Mesenchymal stem cell (in vitro differentiated cells and primary cell): ENCODE results near the gene CEACAM8.
"Not testable (repeated sequence)": the region's sequence is repeated elsewhere in the genome, so short reads cannot be mapped to it uniquely, and the experiment has no call there.

Source experiments
- DNase-seq: peaks from one replicate; pipeline ENCODE4 v3.0.0-alpha.2; 2013
- H2AFZ ChIP-seq: one replicate; pipeline ENCODE4 v1.6.1; 2013; ENCODE audit warnings: low read depth, mild to moderate bottlenecking, control low read depth, inconsistent platforms, low read length, moderate library complexity
- H2AK5ac ChIP-seq: 2 replicates; pipeline ENCODE4 v1.6.1; 2013; ENCODE audit warnings: low read length, moderate library complexity, mild to moderate bottlenecking, inconsistent platforms; ENCODE audit not compliant: severe bottlenecking
- H2BK120ac ChIP-seq: one replicate; pipeline ENCODE4 v1.6.1; 2013; ENCODE audit warnings: low read depth, mild to moderate bottlenecking, inconsistent platforms, low read length, moderate library complexity
- H2BK12ac ChIP-seq, 2 experiments: one replicate each; pipeline ENCODE4 v1.6.1; 2013; ENCODE audit warnings: inconsistent platforms in 2 of 2, low read length in 2 of 2, mild to moderate bottlenecking in 2 of 2, moderate library complexity in 2 of 2, control low read depth in 1 of 2
- H2BK15ac ChIP-seq: one replicate; pipeline ENCODE4 v1.6.1; 2013; ENCODE audit warnings: mild to moderate bottlenecking, low read depth, inconsistent platforms; ENCODE audit not compliant: poor library complexity, severe bottlenecking
- H2BK5ac ChIP-seq: 2 replicates; pipeline ENCODE4 v1.6.1; 2013; ENCODE audit warnings: low read depth, mild to moderate bottlenecking, low read length, control low read depth, inconsistent platforms; ENCODE audit not compliant: poor library complexity, severe bottlenecking
- H3K14ac ChIP-seq, 2 experiments: one replicate each; pipeline ENCODE4 v1.6.1; 2013; ENCODE audit warnings: inconsistent platforms in 2 of 2, low read length in 2 of 2, control low read depth in 1 of 2, mild to moderate bottlenecking in 1 of 2, moderate library complexity in 1 of 2
- H3K18ac ChIP-seq, 2 experiments: one replicate each; pipeline ENCODE4 v1.6.1; 2013; ENCODE audit warnings: inconsistent platforms in 2 of 2, low read length in 2 of 2, control low read depth in 1 of 2, low read depth in 1 of 2, mild to moderate bottlenecking in 1 of 2
- H3K23ac ChIP-seq, 2 experiments: one replicate each; pipeline ENCODE4 v1.6.1; 2013; ENCODE audit warnings: inconsistent platforms in 2 of 2, low read length in 2 of 2, mild to moderate bottlenecking in 2 of 2, moderate library complexity in 2 of 2, control low read depth in 1 of 2
- H3K27ac ChIP-seq: 2 replicates; pipeline ENCODE4 v1.5.1; 2013; ENCODE audit warnings: mild to moderate bottlenecking, moderate library complexity, low read length, control low read depth, inconsistent platforms; ENCODE audit not compliant: poor library complexity, severe bottlenecking
- H3K27me3 ChIP-seq, 2 experiments: 2 replicates each; pipeline versions ENCODE4 v1.6.1 to v1.7.0; 2013; ENCODE audit warnings: low read length in 2 of 2, mild to moderate bottlenecking in 2 of 2, moderate library complexity in 2 of 2, control low read depth in 1 of 2, inconsistent platforms in 1 of 2; ENCODE audit not compliant: control insufficient read depth in 1 of 2, insufficient read depth in 1 of 2
- H3K36me3 ChIP-seq, 2 experiments: 2 replicates each; pipeline versions ENCODE4 v1.6.1 to v1.7.0; 2013; ENCODE audit warnings: low read length in 2 of 2, control low read depth in 1 of 2, inconsistent platforms in 1 of 2, low read depth in 1 of 2, mild to moderate bottlenecking in 1 of 2; ENCODE audit not compliant: insufficient read depth in 2 of 2, control insufficient read depth in 1 of 2
- H3K4ac ChIP-seq, 2 experiments: one replicate each; pipeline ENCODE4 v1.6.1; 2013; ENCODE audit warnings: inconsistent platforms in 2 of 2, low read length in 2 of 2, mild to moderate bottlenecking in 2 of 2, moderate library complexity in 2 of 2, control low read depth in 1 of 2, low read depth in 1 of 2
- H3K4me1 ChIP-seq: 2 replicates; pipeline ENCODE4 v1.6.1; 2013; ENCODE audit warnings: low read depth, low read length, control low read depth; ENCODE audit not compliant: control insufficient read depth, insufficient read depth
- H3K4me2 ChIP-seq: 2 replicates; pipeline ENCODE4 v1.6.1; 2013; ENCODE audit warnings: low read length, mild to moderate bottlenecking, inconsistent platforms; ENCODE audit not compliant: poor library complexity, severe bottlenecking
- H3K4me3 ChIP-seq, 2 experiments: 2 replicates each; pipeline versions ENCODE4 v1.5.1 to v1.7.0; 2013; ENCODE audit warnings: low read length in 2 of 2, mild to moderate bottlenecking in 2 of 2, control low read depth in 1 of 2, low read depth in 1 of 2; ENCODE audit not compliant: insufficient read depth in 1 of 2
- H3K79me1 ChIP-seq: replicated peaks from 2 replicates; pipeline ENCODE4 v1.6.1; 2013; ENCODE audit warnings: mild to moderate bottlenecking, control low read depth, low read length, inconsistent platforms; ENCODE audit not compliant: poor library complexity, severe bottlenecking
- H3K9ac ChIP-seq: 2 replicates; pipeline ENCODE4 v1.7.0; 2013; ENCODE audit warnings: mild to moderate bottlenecking, low read length, moderate library complexity
- H3K9me3 ChIP-seq: 2 replicates; pipeline ENCODE4 v1.7.0; 2013; ENCODE audit warnings: mild to moderate bottlenecking, low read length; ENCODE audit not compliant: control insufficient read depth
- H4K8ac ChIP-seq: one replicate; pipeline ENCODE4 v1.6.1; 2013; ENCODE audit warnings: inconsistent platforms, mild to moderate bottlenecking, low read length, moderate library complexity
- H4K91ac ChIP-seq: one replicate; pipeline ENCODE4 v1.6.1; 2013; ENCODE audit warnings: mild to moderate bottlenecking, low read length, inconsistent platforms
- WGBS: methylation state at CpG from one replicate; pipeline ENCODE4 v1.1.7; 2013; ENCODE audit warnings: mixed read lengths; 5-methylcytosine and 5-hydroxymethylcytosine counted together

The CEACAM8 gene

DNA sequence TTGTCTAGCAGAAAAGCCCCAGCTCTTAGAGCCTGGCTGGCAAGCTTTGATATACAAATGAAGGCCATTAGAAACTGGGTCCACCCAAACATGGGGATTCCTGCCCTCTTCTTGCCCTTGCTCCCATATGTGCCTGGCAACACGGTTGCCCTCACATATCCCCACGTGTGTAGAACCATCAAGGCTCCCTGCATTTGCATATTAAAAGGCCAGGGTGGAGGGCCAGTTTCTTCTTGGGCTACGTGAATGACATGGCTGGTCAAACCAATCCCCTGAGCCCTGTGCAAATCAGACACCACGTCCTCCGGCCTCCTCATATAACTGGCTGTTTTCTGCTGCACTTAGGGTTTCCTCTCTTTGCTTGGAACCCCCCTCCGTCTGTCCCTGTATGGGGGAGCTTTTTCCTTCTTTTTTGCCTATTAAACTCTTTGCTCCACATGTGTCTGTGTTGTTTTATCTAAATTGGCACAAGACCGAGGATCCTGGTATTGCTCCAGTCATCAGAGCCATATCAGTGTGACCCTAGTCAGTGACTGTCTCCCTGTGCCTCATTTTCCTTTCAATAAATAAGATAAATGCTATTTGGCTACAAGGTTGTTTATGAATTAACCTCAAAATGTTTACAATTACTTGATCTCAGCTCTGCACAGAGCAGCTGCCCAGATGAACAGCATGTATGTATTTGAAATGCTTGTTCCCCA lies 36.1 kb downstream of the CEACAM8 start:
- Histone ChIP-seq H2BK12ac (no peak overlapping the region), H3K36me3 (no peaks in the 10 kb centered on the region), H3K23ac (no peak overlapping the region), H3K4ac (no peak overlapping the region), H2AK5ac (no peak overlapping the region), H4K8ac (no peak overlapping the region), H3K79me1 (no peaks in the 10 kb centered on the region), H3K27me3 (peaks cover 28 to 91% of the 10 kb centered on the region in 2 experiments), H3K4me1 (no peaks in the 10 kb centered on the region), H3K27ac (no peak overlapping the region), H2BK5ac (no peak overlapping the region), H3K18ac (no peak overlapping the region), H3K9ac (no peak overlapping the region), H3K4me2 (no peak overlapping the region), H3K14ac (no peak overlapping the region), H2BK120ac (no peak overlapping the region), H3K9me3 (peaks cover 7% of the 10 kb centered on the region), H2AFZ (no peak overlapping the region), H4K91ac (no peak overlapping the region), H2BK15ac (no peak overlapping the region), H3K4me3 (no peak overlapping the region)
- 45% methylated on average over 7 of the region's 7 CpGs for WGBS
- DNase-seq = no peak

DNA sequence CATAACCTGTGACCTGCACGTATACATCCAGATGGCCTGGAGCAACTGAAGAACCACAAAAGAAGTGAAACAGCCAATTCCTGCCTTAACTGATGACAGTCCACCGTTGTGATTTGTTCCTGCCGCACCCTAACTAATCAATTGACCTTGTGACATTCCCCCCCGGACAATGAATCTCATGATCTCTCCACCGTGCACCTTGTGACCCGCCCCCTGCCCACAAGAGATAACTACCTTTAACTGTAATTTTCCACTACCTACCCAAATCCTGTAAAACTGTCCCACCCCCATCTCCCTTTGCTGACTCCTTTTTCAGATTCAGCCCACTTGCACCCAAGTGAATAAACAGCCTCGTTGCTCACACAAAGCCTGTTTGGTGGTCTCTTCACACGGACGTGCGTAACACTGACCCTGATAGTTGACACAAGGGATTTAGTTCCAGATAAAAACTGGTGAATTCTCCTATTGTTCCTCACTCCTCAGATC lies 37.3 kb downstream of the CEACAM8 start:
- H3K27me3 ChIP-seq = peaks cover 28 to 92% of the 10 kb centered on the region in 2 experiments
- not testable (repeated sequence) for H2AFZ ChIP-seq, H3K4me1 ChIP-seq, H3K36me3 ChIP-seq, H3K9ac ChIP-seq, H3K23ac ChIP-seq, H3K4me3 ChIP-seq, H4K8ac ChIP-seq, H3K4ac ChIP-seq, H2BK12ac ChIP-seq, H3K14ac ChIP-seq, H3K9me3 ChIP-seq, H2BK15ac ChIP-seq, H3K27ac ChIP-seq, H2BK5ac ChIP-seq, H4K91ac ChIP-seq, H3K4me2 ChIP-seq, H2AK5ac ChIP-seq, H3K79me1 ChIP-seq, H3K18ac ChIP-seq, DNase-seq, H2BK120ac ChIP-seq
- WGBS = 83% methylated on average over 10 of the region's 10 CpGs

DNA sequence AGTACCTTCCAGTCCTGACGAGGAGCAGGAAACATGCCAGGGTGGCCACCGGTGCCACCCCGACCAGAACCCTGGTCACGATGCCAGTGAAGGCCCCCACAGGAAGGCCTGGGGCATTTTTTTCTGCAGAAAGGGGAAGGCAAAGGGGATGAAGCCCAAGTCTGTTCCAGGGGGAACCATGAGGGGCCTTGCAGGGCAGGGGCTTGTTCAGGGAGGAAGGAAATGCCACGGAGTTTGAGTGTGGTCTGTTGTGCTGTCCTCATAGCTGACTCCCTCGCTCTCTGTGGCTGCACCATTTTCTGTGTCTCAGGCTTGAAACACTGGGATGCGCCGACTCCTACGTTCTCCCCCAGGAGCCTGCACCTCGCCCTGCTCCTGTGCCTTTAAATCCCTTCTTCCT lies 38.9 kb downstream of the CEACAM8 start:
- Histone ChIP-seq H3K4me1 (peaks cover 2% of the 10 kb centered on the region), H3K9me3 (peaks cover 7% of the 10 kb centered on the region), H3K9ac (no peak overlapping the region), H3K18ac (no peak overlapping the region), H3K36me3 (no peaks in the 10 kb centered on the region), H3K4me3 (no peak overlapping the region), H3K14ac (no peak overlapping the region), H4K91ac (no peak overlapping the region), H3K4ac (no peak overlapping the region), H2BK120ac (no peak overlapping the region), H2BK12ac (no peak overlapping the region), H3K27ac (no peak overlapping the region), H3K79me1 (no peaks in the 10 kb centered on the region), H2AK5ac (no peak overlapping the region), H3K4me2 (no peak overlapping the region), H2BK15ac (no peak overlapping the region), H2BK5ac (no peak overlapping the region), H3K27me3 (peaks cover 26 to 91% of the 10 kb centered on the region in 2 experiments), H4K8ac (no peak overlapping the region), H2AFZ (no peak overlapping the region), H3K23ac (no peak overlapping the region)
- 81% methylated on average over 10 of the region's 10 CpGs for WGBS
- DNase-seq = no peak

DNA sequence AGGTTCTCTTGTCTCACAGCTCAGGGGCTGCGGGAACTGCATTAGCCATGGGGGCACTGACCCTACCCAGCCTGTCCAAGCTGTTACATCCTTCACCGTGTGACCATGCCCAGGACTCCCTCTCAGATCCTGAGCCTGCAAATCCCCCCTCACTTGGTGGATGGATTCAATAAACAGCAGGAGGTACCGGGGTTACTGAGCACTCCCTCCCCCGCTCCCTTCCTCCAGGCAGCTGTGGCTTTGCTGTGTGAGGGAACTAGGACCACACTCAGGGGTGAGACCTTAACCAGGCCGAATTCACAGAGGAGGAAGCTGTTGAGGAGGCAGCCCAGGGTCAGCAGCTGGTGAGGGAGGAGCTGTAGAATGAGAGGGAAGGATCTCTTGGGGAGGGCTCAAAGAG lies 39.4 kb downstream of the CEACAM8 start:
- Histone ChIP-seq H3K23ac (no peak overlapping the region), H2AK5ac (no peak overlapping the region), H3K4me1 (peaks cover 2% of the 10 kb centered on the region), H3K14ac (no peak overlapping the region), H3K27me3 (peaks cover 26 to 91% of the 10 kb centered on the region in 2 experiments), H3K4ac (no peak overlapping the region), H3K4me3 (no peak overlapping the region), H3K79me1 (no peaks in the 10 kb centered on the region), H3K36me3 (no peaks in the 10 kb centered on the region), H3K9ac (no peak overlapping the region), H4K91ac (no peak overlapping the region), H2AFZ (no peak overlapping the region), H2BK15ac (no peak overlapping the region), H3K4me2 (no peak overlapping the region), H3K18ac (no peak overlapping the region), H4K8ac (no peak overlapping the region), H3K9me3 (peaks cover 7% of the 10 kb centered on the region), H2BK5ac (no peak overlapping the region), H2BK12ac (no peak overlapping the region), H2BK120ac (no peak overlapping the region), H3K27ac (no peak overlapping the region)
- no peak for DNase-seq
- WGBS = 46% methylated on average over 5 of the region's 5 CpGs
